Measurements from ENCODE around the gene GNAT3. TPM values are rescaled to one million over a fixed set of nuclear protein-coding genes. Genes with fewer than 3 reads are reported as not detected.

GNAT3 gene
- total RNA-seq, 1 donor from 2014 or later, result not detected

GRCh38 chr7:80508440-80508839 is 3.4 kb downstream of the GNAT3 start:
- ATAC-seq (no peak), DNase-seq (no peak)
- intact Hi-C loops (cut with micrococcal nuclease), result no loop called here

- intact Hi-C loops (cut with micrococcal nuclease), result no loop called here
- DNase-seq (no peak), ATAC-seq (no peak)
These were observed 5.9 kb downstream of the GNAT3 start for GRCh38 chr7:80505900-80506500.

GRCh38 chr7:80500325-80500724 is 11.5 kb downstream of the GNAT3 start:
- DNase-seq, result no peak
- intact Hi-C loops (cut with micrococcal nuclease), result no loop called here
- ATAC-seq, result no peak

GRCh38 chr7:80499350-80499953 is 12.4 kb downstream of the GNAT3 start:
- ATAC-seq (peak; percentile 85), DNase-seq (peak; percentile 42)
- intact Hi-C loops (cut with micrococcal nuclease), result no loop called here

GRCh38 chr7:80498481-80499349 is 13.1 kb downstream of the GNAT3 start:
- no peak for DNase-seq
- ATAC-seq, result peak; percentile 89
- intact Hi-C loops (cut with micrococcal nuclease), result no loop called here

- DNase-seq (no peak), ATAC-seq (no peak)
- intact Hi-C loops (cut with micrococcal nuclease), result no loop called here
These were observed 15.3 kb downstream of the GNAT3 start for GRCh38 chr7:80496586-80496985.

- ATAC-seq, result no peak
- intact Hi-C loops (cut with micrococcal nuclease), result no loop called here
These were observed 18.6 kb downstream of the GNAT3 start for GRCh38 chr7:80493121-80493849.

GRCh38 chr7:80491462-80491861 is 20.4 kb downstream of the GNAT3 start:
- intact Hi-C loops (cut with micrococcal nuclease), result no loop called here
- DNase-seq (no peak), ATAC-seq (no peak)

More at GRCh38 chr7:80493121-80493849, 18.6 kb downstream of the GNAT3 start:
- no peak for DNase-seq

- DNase-seq (no peak), ATAC-seq (no peak)
- intact Hi-C loops (cut with micrococcal nuclease), result no loop called here
These were observed 23.0 kb downstream of the GNAT3 start for GRCh38 chr7:80488851-80489370.

GRCh38 chr7:80488406-80488805 is 23.5 kb downstream of the GNAT3 start:
- intact Hi-C loops (cut with micrococcal nuclease), result no loop called here
- ATAC-seq (no peak), DNase-seq (no peak)

- no peak for DNase-seq
- no peak for ATAC-seq
- intact Hi-C loops (cut with micrococcal nuclease), result no loop called here
These were observed 26.1 kb downstream of the GNAT3 start for GRCh38 chr7:80485721-80486120.

- DNase-seq (no peak), ATAC-seq (no peak)
- intact Hi-C loops (cut with micrococcal nuclease), result no loop called here
These were observed 28.9 kb downstream of the GNAT3 start for GRCh38 chr7:80482950-80483349.

GRCh38 chr7:80481196-80481884 is 30.5 kb downstream of the GNAT3 start:
- ATAC-seq (peak; percentile 48), DNase-seq (no peak)
- intact Hi-C loops (cut with micrococcal nuclease), result no loop called here

- intact Hi-C loops (cut with micrococcal nuclease), result no loop called here
- ATAC-seq, result no peak
- no peak for DNase-seq
These were observed 31.3 kb downstream of the GNAT3 start for GRCh38 chr7:80480566-80480965.

GRCh38 chr7:80478683-80479082 is 33.2 kb downstream of the GNAT3 start:
- intact Hi-C loops (cut with micrococcal nuclease), result no loop called here
- DNase-seq, result no peak
- ATAC-seq, result peak; percentile 51

GRCh38 chr7:80476035-80476434 is 35.8 kb downstream of the GNAT3 start:
- intact Hi-C loops (cut with micrococcal nuclease), result no loop called here
- ATAC-seq, result no peak
- DNase-seq, result no peak

GRCh38 chr7:80475383-80475782 is 36.5 kb downstream of the GNAT3 start:
- DNase-seq (no peak), ATAC-seq (no peak)
- intact Hi-C loops (cut with micrococcal nuclease), result no loop called here

GRCh38 chr7:80473751-80474150 is 38.1 kb downstream of the GNAT3 start:
- DNase-seq (no peak), ATAC-seq (no peak)
- intact Hi-C loops (cut with micrococcal nuclease), result no loop called here
